Naive thymus-derived CD8-positive, alpha-beta T cell (primary cell): ENCODE results near the gene UBTD1. TPM values are rescaled to one million over a fixed set of nuclear protein-coding genes. Genes with fewer than 3 reads are reported as not detected.

Experiments
- ATAC-seq, 2 donors: fragments of 150-1000 bp; cut with Tn5 transposase in 1 of 2; sonication (Bioruptor Pico), chemical (Tn5 transposase) in 1 of 2; 1 replicate in 1 of 2; 2 replicates in 1 of 2; pipeline ENCODE4 v1.10.0; 2021; ENCODE audit warnings: mild to moderate bottlenecking in 2 of 2, moderate library complexity in 2 of 2
- POLR2A ChIA-PET: fragments of 350-600 bp; sonication (Branson Sonifier 250); formaldehyde crosslinking; loops from one replicate; lab custom pipeline; 2021; ENCODE audit warnings: antibody characterized with exemption; lab: Charles Lee
- DNase-seq, 10 donors: peaks; one replicate each; pipeline versions ENCODE4 v3.0.0 to v3.0.0-alpha.2; 2020 to 2022
- H3K27ac Mint-ChIP-seq, 10 donors: one replicate each; pipeline ENCODE4 v1.8.0; 2020 to 2022; ENCODE audit warnings: mild to moderate bottlenecking in 10 of 10, mixed read lengths in 10 of 10, moderate library complexity in 4 of 10, inconsistent platforms in 1 of 10
- H3K27me3 Mint-ChIP-seq, 5 donors: one replicate each; pipeline ENCODE4 v1.8.0; 2021 to 2022; ENCODE audit warnings: mixed read lengths in 5 of 5
- H3K36me3 Mint-ChIP-seq, 3 donors: one replicate each; pipeline ENCODE4 v1.8.0; 2020 to 2022; ENCODE audit warnings: mixed read lengths in 3 of 3, mild to moderate bottlenecking in 2 of 3, inconsistent platforms in 1 of 3
- H3K4me1 Mint-ChIP-seq, 4 donors: one replicate each; pipeline ENCODE4 v1.8.0; 2021 to 2022; ENCODE audit warnings: mixed read lengths in 4 of 4
- H3K4me3 Mint-ChIP-seq, 10 donors: one replicate each; pipeline ENCODE4 v1.8.0; 2020 to 2022; ENCODE audit warnings: mild to moderate bottlenecking in 10 of 10, mixed read lengths in 10 of 10, moderate library complexity in 6 of 10, inconsistent platforms in 1 of 10
- H3K9me3 Mint-ChIP-seq, 9 donors: one replicate each; pipeline ENCODE4 v1.8.0; 2020 to 2022; ENCODE audit warnings: mixed read lengths in 9 of 9, mild to moderate bottlenecking in 3 of 9, inconsistent platforms in 1 of 9, moderate library complexity in 1 of 9
- polyA plus RNA-seq, 3 donors: library from polyadenylated mRNA; unstranded; fragments of 300-500 nt; fragmentation: Illumina TruSeq; gene quantifications; one replicate each; pipeline ENCODE4 v1.2.3, GENCODE V29; 2021
- total RNA-seq, 8 experiments: library from RNA in 2 of 8; stranded (reverse) in 2 of 8; gene quantifications; one replicate each; pipeline ENCODE4 v1.2.3 and lab custom pipeline; 2021 to 2026

UBTD1 gene
- total and polyA plus RNA-seq, 5 experiments from 2014 or later = 1.2 to 2.7 (median 1.6) TPM

DNA sequence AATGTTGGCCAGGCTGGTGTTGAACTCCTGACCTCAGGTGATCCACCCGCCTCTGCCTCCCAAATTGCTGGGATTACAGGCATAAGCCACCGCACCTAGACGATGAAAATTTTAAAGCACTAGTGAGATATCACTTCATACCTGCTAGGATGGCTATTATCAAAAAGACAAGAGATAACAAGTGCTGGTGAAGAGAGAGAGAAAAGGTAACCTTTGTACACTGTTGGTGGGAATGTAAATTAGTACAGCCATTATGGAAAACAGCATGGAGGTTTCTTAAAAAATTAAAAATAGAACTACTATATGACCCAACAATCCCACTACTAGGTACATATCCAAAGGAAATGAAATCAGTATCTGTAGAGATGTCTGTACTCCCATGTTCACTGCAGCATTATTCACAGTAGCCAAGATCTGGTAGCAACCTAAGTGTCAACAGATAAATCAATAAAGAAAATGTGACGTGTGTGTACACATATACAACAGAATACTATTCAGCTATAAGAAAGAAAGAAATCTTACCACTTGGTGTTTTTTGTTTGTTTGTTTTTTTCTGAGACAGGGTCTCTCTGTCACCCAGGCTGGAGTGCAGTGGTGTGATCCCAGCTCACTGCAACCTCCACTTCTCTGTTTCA lies 13.0 kb upstream of the UBTD1 start:
- POLR2A ChIA-PET = no interaction called here
- Mint-ChIP-seq H3K9me3 (no peaks in the 10 kb centered on the region), H3K27ac (peak overlapping the region in 2 of 10 donors; percentile 49 to 76), H3K4me1 (peaks cover 14 to 37% (median 30%) of the 10 kb centered on the region in 4 donors), H3K4me3 (no peak overlapping the region), H3K27me3 (no peaks in the 10 kb centered on the region), H3K36me3 (peaks cover 0 to 56% (median 2%) of the 10 kb centered on the region in 3 donors)
- DNase-seq = no peak
- no peak for ATAC-seq

DNA sequence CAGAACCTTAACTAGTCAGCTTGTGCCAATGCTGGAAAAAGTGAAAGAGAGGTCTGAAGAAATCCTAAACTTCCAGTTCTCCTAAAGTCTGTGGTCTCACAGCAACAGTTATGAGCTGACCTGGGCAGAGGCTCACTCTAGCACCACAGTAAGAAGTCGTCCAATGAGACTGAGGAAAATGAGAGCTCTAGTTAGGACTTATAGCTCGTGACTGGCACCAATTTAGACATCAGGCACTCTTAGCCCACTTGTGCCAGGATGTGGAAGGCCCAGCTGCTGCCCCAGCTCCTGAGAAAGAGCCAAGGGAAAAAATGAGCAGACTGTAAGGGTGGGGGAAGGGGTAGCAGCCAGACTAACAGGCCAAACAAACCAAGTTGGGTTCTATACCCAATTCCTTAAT lies 8.1 kb upstream of the UBTD1 start:
- POLR2A ChIA-PET = no interaction called here
- Mint-ChIP-seq H3K27ac (peak overlapping the region in 1 of 10 donors; percentile 8), H3K4me3 (peak overlapping the region in 1 of 10 donors; percentile 33)

DNA sequence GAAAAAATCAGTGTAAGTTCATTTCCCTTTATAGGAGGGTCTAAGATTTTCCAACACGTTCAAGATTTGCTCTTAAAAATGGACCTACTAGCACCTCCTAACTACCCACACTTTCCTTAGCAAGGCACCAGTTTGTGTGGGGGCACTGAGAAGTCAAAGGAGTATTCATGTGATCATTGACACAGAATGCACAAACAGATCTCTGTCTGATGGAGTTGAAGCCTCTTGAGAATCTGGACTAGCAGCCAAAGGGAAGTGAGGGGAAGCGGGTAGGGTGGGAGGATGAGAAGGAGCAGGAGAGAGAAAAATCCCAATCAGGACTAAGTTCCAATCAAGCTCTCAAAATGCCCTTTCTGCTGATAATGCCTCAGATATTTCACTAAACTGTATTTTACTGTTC lies 4.6 kb upstream of the UBTD1 start:
- ATAC-seq (no peak), DNase-seq (no peak)
- POLR2A ChIA-PET = no interaction called here
- H3K4me3 Mint-ChIP-seq = peak overlapping the region in 3 of 10 donors; percentile 5 to 60 (median 52)
- no peaks in the 10 kb centered on the region for H3K27me3 Mint-ChIP-seq
- peak overlapping the region in 8 of 10 donors; percentile 25 to 93 (median 88) for H3K27ac Mint-ChIP-seq
- H3K9me3 Mint-ChIP-seq = no peaks in the 10 kb centered on the region
- peaks cover 28 to 71% (median 64%) of the 10 kb centered on the region in 4 donors for H3K4me1 Mint-ChIP-seq
- peaks cover 0 to 19% (median 0%) of the 10 kb centered on the region in 3 donors for H3K36me3 Mint-ChIP-seq

More for the DNA sequence above, 8.1 kb upstream of the UBTD1 start:
- Mint-ChIP-seq H3K27me3 (no peaks in the 10 kb centered on the region), H3K36me3 (peaks cover 0 to 31% (median 0%) of the 10 kb centered on the region in 3 donors), H3K4me1 (peaks cover 22 to 67% (median 52%) of the 10 kb centered on the region in 4 donors), H3K9me3 (no peaks in the 10 kb centered on the region)
- no peak for DNase-seq
- no peak for ATAC-seq

DNA sequence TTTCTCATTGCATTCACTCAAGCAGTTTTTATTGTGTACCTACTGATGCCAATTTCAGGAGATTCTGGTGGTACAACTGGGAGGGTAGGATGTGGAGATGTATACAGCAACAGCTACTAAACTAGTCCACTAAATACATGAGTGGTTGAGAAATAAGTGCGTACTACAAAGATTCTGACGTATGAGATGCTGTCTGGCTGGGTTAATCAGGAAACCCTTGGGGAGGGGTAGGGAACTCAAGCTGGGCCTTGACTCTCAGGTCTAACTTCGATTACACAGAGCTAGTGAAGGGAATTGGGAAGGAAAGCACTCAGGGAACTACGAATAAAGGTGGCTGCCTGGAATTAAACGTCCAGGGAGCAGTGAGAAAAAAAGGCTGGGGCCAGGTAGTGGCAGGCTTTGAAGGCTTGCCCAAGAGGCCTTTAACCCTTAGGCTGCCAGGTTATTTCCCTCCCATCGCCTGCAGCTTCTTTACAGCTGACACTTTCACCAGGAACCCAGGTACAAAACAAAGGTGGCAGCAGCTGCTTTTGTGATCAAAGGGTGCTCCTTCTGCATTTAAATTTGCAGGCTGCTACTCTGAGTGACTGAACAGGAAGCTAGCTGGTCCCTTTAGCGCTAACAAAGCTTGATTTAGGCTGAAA lies 3.7 kb upstream of the UBTD1 start:
- Mint-ChIP-seq H3K27ac (peak overlapping the region; percentile 66 to 95 (median 90)), H3K9me3 (no peaks in the 10 kb centered on the region), H3K4me3 (peak overlapping the region; percentile 22 to 83 (median 58)), H3K4me1 (peaks cover 27 to 65% (median 58%) of the 10 kb centered on the region in 4 donors), H3K36me3 (peaks cover 0 to 18% (median 0%) of the 10 kb centered on the region in 3 donors), H3K27me3 (peaks cover 0 to 5% (median 0%) of the 10 kb centered on the region in 5 donors)
- DNase-seq (peak in 7 of 10 donors; percentile 13 to 56 (median 27)), ATAC-seq (peak in 1 of 2 donors; percentile 12)
- POLR2A ChIA-PET = no interaction called here

DNA sequence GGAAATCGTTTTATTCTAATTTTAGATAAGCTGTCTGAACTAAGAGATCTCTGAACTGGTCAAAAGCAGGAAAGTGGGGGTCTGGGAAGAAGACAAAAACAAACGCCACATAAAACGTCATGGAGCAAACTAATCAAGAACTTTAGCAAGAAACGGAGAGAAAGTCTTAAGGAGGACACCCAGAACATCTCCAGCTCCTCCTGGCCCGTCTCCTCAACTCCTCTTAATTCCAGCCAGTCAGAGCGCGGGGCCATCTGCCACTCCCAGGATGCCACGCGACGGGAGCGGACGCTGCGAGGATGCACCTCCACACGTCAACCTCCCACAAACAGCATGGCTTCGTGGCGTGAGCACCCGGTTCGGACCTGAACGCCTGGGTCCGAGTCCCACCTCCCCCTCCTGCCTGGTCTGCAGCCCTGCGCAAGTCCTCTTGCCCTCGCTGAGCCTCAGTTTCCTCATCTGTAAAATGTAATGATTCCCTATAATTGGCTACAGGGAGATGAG lies 1.1 kb upstream of the UBTD1 start:
- H3K4me3 Mint-ChIP-seq = peak overlapping the region; percentile 95 to 99 (median 98)
- H3K4me1 Mint-ChIP-seq = peaks cover 26 to 58% (median 50%) of the 10 kb centered on the region in 4 donors

DNA sequence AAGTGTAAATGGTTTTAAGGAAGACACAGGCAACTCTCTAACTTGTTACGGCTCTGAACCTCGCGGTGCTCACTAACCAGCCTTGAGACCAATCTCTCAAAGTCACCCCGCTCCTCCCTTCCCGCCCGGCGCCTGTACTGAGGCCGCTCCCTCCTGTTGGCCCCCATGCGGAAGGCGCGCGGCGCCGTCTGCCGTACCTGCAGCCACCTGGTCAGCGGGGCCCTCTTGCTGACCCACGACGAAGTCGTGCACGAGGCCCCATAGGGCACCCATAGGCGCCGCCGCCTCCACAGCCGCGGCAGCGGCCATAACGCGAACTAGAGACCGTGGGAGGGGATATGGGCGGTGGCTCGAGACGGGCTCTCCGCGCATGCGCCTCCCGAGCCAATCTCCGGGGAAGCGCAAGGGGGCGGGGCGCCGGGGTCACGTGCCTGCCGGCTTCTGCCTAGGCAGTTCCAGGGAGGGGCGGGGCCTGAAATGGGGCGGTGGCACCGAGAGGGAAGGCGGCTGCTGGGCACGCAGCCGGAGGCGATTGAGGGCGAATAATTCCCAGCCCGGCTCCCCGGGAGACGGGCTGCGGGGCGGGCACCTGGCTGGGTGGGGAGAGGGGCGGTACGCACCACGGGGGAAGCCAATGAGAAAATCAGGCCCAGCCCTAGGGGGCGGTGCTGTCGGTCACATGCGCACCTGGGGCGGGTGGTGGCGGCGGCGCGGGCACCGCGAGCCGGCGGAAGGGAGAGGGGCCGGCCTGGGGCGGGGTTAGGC lies 466 bp upstream of the UBTD1 start, which contains the start of gene MMS19:
Gene MMS19 (minus strand): TSS at position 347 of the 765 bp plus-strand sequence. CDS start 38 bp downstream, at position 309.
- peaks cover 0 to 11% (median 0%) of the 10 kb centered on the region in 3 donors for H3K36me3 Mint-ChIP-seq
- H3K9me3 Mint-ChIP-seq = no peaks in the 10 kb centered on the region
- POLR2A ChIA-PET = interaction anchor here (1.1 to 1.6 kb wide), 4 partner anchors 39 to 189 kb away, joined by 3 to 7 read pairs (median 4); partner anchors contain the start of genes AVPI1 and FRAT1
- peak within 1 kb of the TSS; percentile 95 to 99 (median 98) for H3K4me3 Mint-ChIP-seq
- peaks cover 6 to 25% (median 14%) of the 10 kb centered on the region in 5 donors for H3K27me3 Mint-ChIP-seq
- DNase-seq (peak; percentile 97 to 100 (median 99)), ATAC-seq (peak; percentile 85)
- peaks cover 26 to 56% (median 48%) of the 10 kb centered on the region in 4 donors for H3K4me1 Mint-ChIP-seq
- H3K27ac Mint-ChIP-seq = peak within 1 kb of the TSS; percentile 93 to 99 (median 97)

More for the DNA sequence above, 1.1 kb upstream of the UBTD1 start:
- DNase-seq = peak; percentile 20 to 76 (median 52)
- Mint-ChIP-seq H3K27me3 (peaks cover 6 to 24% (median 14%) of the 10 kb centered on the region in 5 donors), H3K36me3 (peaks cover 0 to 12% (median 0%) of the 10 kb centered on the region in 3 donors), H3K27ac (peak overlapping the region; percentile 93 to 99 (median 97)), H3K9me3 (no peaks in the 10 kb centered on the region)
- ATAC-seq = peak in 1 of 2 donors; percentile 8
- POLR2A ChIA-PET = interaction anchor here (1.6 to 1.7 kb wide), 2 partner anchors 14 to 38 kb away, joined by 3 read pairs; no protein-coding TSS in a partner anchor

DNA sequence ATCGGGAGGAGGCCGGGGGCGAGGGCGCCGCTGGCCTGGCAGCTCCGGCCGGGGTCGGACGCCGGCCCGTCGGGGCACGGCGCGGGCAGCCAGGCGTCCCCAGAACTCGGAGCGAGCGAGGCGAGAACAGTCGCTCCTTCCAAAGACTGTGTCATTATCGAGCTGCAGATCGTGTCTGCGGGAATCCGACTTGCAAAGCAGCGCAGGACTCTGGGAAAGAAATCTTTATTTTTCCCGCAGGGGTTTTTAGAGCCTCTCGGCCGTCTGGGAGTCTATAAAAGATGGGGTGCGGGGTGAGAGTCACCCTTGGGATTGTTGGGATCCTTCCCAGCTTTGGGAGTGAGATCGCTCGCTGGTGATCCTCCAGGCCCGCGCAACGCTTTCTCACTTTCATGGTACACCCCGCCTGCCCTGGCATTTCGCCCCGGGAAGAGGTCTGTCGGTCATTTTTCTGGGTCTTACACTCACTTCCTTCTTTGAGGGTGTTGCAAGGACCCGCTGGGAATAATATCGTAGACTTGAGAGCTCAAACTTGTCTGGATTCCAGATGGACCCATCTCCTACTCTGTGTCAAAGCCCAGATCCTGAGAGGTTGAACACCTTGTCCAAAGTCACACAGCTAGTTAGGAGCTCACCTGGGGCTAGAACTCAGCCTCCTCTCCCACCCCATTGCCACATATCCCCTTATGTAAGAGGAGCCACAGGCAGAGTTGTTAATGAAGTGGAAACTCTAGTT lies 1.0 kb downstream of the UBTD1 start:
- H3K27ac Mint-ChIP-seq = peak overlapping the region in 3 of 10 donors; percentile 9 to 67 (median 25)
- POLR2A ChIA-PET = interaction anchor here (0.5 to 1.4 kb wide), 6 partner anchors 10 to 187 kb away, joined by 3 to 7 read pairs (median 4); partner anchors contain the start of genes AVPI1 and FRAT1

DNA sequence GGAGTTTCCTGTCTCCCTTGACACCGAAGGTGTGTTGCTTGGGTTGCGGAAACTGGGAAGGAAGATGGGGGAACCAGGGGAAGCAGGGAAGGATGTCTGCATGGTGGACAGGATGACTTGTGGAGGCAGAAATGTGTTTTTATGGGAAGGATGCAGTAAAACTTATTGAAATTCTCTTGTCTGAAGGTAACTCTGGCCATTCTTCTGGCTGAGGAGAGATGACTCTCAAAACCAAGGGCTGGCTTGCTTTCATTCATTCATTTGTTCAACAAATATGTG lies 1.5 kb downstream of the UBTD1 start:
- Mint-ChIP-seq H3K4me3 (peak overlapping the region in 9 of 10 donors; percentile 51 to 99 (median 76)), H3K27ac (peak overlapping the region in 2 of 10 donors; percentile 28 to 38), H3K27me3 (peaks cover 6 to 25% (median 14%) of the 10 kb centered on the region in 5 donors), H3K9me3 (no peaks in the 10 kb centered on the region), H3K4me1 (peaks cover 17 to 39% (median 32%) of the 10 kb centered on the region in 4 donors), H3K36me3 (no peaks in the 10 kb centered on the region)
- DNase-seq = no peak
- POLR2A ChIA-PET = no interaction called here
- no peak for ATAC-seq

More for the DNA sequence above, 1.0 kb downstream of the UBTD1 start:
- H3K9me3 Mint-ChIP-seq = no peaks in the 10 kb centered on the region
- peaks cover 0 to under 1% (median 0%) of the 10 kb centered on the region in 3 donors for H3K36me3 Mint-ChIP-seq
- ATAC-seq (no peak), DNase-seq (peak in 2 of 10 donors; percentile 13 to 21)
- H3K27me3 Mint-ChIP-seq = peaks cover 6 to 25% (median 14%) of the 10 kb centered on the region in 5 donors
- H3K4me1 Mint-ChIP-seq = peaks cover 22 to 44% (median 37%) of the 10 kb centered on the region in 4 donors
- peak overlapping the region; percentile 55 to 99 (median 75) for H3K4me3 Mint-ChIP-seq

DNA sequence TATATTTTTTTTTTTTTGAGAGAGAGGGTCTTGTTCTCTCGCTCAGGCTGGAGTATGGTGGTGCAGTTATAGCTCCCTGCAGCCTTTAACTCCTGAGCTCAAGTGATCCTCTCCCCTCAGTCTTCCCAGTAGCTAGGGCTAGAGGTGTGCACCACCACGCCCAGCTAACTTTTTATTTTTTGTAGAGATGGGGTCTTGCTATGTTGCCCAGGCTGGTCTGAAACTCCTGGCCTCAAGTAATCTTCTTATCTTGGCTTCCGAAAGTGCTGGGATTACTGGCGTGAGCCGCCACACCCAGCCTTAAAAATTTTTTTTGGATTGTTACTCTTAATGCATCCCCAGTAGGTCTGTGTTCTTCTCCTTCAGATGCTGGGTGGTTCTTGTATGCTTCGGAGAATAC lies 4.2 kb downstream of the UBTD1 start:
- POLR2A ChIA-PET = no interaction called here
- H3K27ac Mint-ChIP-seq = no peak overlapping the region
- H3K36me3 Mint-ChIP-seq = no peaks in the 10 kb centered on the region
- H3K4me3 Mint-ChIP-seq = no peak overlapping the region
- H3K4me1 Mint-ChIP-seq = peaks cover 6 to 14% (median 8%) of the 10 kb centered on the region in 4 donors
- DNase-seq = no peak
- no peaks in the 10 kb centered on the region for H3K9me3 Mint-ChIP-seq
- ATAC-seq = no peak
- peaks cover 6 to 29% (median 14%) of the 10 kb centered on the region in 5 donors for H3K27me3 Mint-ChIP-seq

DNA sequence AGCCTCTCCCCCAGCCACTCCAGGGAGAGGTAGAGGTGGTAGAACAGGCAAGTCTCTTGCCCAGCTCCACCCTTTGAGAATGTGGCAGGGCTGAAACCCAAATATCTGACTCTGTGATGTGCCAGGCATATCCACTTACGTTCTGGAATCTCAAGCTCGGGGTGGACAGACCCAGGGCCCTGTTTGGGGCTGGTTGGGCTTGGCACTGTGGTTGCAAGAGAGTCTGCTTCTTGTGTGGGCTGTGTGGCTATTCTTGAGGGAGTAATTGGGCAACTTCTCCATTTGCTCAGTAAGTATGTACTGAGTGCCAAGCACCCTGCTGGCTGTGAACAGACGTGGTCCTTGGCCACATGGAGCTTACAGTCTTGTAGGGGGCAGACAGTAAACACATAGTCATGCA lies 4.7 kb downstream of the UBTD1 start:
- H3K27me3 Mint-ChIP-seq = peaks cover 6 to 31% (median 14%) of the 10 kb centered on the region in 5 donors
- POLR2A ChIA-PET = no interaction called here

DNA sequence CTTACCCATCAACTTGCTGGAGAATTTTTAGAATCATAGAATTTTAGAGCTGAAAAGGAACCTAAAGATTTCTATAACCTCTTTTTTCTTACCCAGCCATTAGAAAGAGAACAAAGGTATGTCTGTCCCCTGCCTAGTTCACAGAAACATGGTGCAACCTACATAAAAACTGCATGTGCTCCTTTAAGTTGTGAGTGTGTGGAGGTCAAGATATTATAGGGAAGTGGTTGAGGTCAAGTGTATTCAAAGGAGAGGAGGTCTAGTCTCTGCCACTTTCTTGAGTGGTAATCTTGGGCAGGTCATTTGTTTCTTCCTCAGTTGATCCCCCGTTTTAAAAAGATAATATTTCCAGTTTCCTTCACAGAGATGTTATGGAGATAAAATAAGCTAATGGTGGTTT lies 6.4 kb downstream of the UBTD1 start:
- Mint-ChIP-seq H3K27me3 (peaks cover 6 to 29% (median 14%) of the 10 kb centered on the region in 5 donors), H3K27ac (no peak overlapping the region), H3K36me3 (no peaks in the 10 kb centered on the region), H3K9me3 (no peaks in the 10 kb centered on the region), H3K4me3 (no peak overlapping the region), H3K4me1 (peaks cover 3 to 6% (median 4%) of the 10 kb centered on the region in 4 donors)
- no peak for DNase-seq
- POLR2A ChIA-PET = no interaction called here
- no peak for ATAC-seq

More for the DNA sequence above, 4.7 kb downstream of the UBTD1 start:
- peaks cover 3 to 12% (median 5%) of the 10 kb centered on the region in 4 donors for H3K4me1 Mint-ChIP-seq
- no peaks in the 10 kb centered on the region for H3K9me3 Mint-ChIP-seq
- DNase-seq (no peak), ATAC-seq (no peak)
- H3K4me3 Mint-ChIP-seq = no peak overlapping the region
- H3K27ac Mint-ChIP-seq = no peak overlapping the region
- H3K36me3 Mint-ChIP-seq = no peaks in the 10 kb centered on the region
